Progenitor cell of endocrine pancreas (in vitro differentiated cells): ENCODE measurements around the gene MUS81. TPM values are rescaled to one million over a fixed set of nuclear protein-coding genes. Genes with fewer than 3 reads are reported as not detected.
"Not testable (repeated sequence)": the region's sequence is repeated elsewhere in the genome, so short reads cannot be mapped to it uniquely, and the experiment has no call there.

ENCODE experiments used
- DNase-seq: peaks from one replicate; pipeline ENCODE4 v3.0.0; 2021; ENCODE audit warnings: low spot score; ENCODE audit not compliant: unreplicated experiment
- H3K27ac Mint-ChIP-seq: 2 replicates; pipeline ENCODE4 v1.8.0; 2021; ENCODE audit warnings: mild to moderate bottlenecking, moderate library complexity, mixed read lengths
- H3K27me3 Mint-ChIP-seq: 2 replicates; pipeline ENCODE4 v1.8.0; 2021; ENCODE audit warnings: mixed read lengths
- H3K36me3 Mint-ChIP-seq: 2 replicates; pipeline ENCODE4 v1.8.0; 2022; ENCODE audit warnings: mixed read lengths; ENCODE audit not compliant: insufficient read depth
- H3K4me1 Mint-ChIP-seq: 2 replicates; pipeline ENCODE4 v1.8.0; 2021; ENCODE audit warnings: low read depth, mixed read lengths
- H3K4me3 Mint-ChIP-seq: 2 replicates; pipeline ENCODE4 v1.8.0; 2021; ENCODE audit warnings: low read depth, mild to moderate bottlenecking, moderate library complexity, mixed read lengths
- H3K9me3 Mint-ChIP-seq: 2 replicates; pipeline ENCODE4 v1.8.0; 2021; ENCODE audit warnings: low read depth, mixed read lengths
- CTCF ChIP-seq: fragments of 200-600 bp; sonication (generic); IDR thresholded peaks from one replicate; pipeline ENCODE4 v1.5.0; 2021; ENCODE audit warnings: antibody characterized with exemption, mild to moderate bottlenecking; ENCODE audit not compliant: unreplicated experiment
- total RNA-seq: library from RNA; stranded (reverse); gene quantifications from 2 replicates; pipeline ENCODE4 v1.2.1, GENCODE V29; 2021

MUS81 gene
- total RNA-seq, 1 donor from 2014 or later, result 60.5 TPM

- Mint-ChIP-seq H3K4me3 (no peak overlapping the region), H3K27me3 (no peaks in the 10 kb centered on the region), H3K27ac (no peak overlapping the region), H3K4me1 (peaks cover 3% of the 10 kb centered on the region), H3K9me3 (no peaks in the 10 kb centered on the region), H3K36me3 (no peaks in the 10 kb centered on the region)
- no peak for DNase-seq
- TF ChIP-seq CTCF, result no peak
Observed at GRCh38 chr11:65842144-65842543, 18.1 kb upstream of the MUS81 start.

- TF ChIP-seq CTCF, result no peak
- no peak for DNase-seq
- Mint-ChIP-seq H3K27me3 (no peaks in the 10 kb centered on the region), H3K4me1 (peaks cover 3% of the 10 kb centered on the region), H3K4me3 (no peak overlapping the region), H3K9me3 (no peaks in the 10 kb centered on the region), H3K36me3 (no peaks in the 10 kb centered on the region), H3K27ac (peak overlapping the region; percentile 17)
Observed at GRCh38 chr11:65843811-65844210, 16.4 kb upstream of the MUS81 start.

GRCh38 chr11:65844231-65844872, 15.9 kb upstream of the MUS81 start:
- no peak for TF ChIP-seq CTCF
- Mint-ChIP-seq H3K27ac (peak overlapping the region; percentile 17), H3K27me3 (no peaks in the 10 kb centered on the region)

DNA sequence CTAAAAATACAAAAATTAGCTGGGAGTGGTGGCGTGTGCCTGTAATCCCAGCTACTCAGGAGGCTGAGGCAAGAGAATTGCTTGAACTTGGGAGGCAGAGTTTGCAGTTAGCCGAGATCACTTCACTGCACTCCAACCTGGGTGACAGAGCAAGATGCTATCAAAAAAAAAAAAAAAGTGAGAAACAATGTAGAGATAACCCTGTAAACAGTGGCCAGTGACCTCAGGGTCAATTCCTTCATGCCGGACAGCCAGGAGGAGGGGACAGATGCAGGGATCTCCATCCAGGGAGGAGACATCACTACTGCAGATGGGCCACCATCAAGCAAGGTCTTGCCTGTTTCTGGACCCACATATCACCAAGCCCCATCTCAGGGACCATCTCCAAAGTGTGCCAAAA, 12.5 kb upstream of the MUS81 start:
- Mint-ChIP-seq H3K27ac (no peak overlapping the region), H3K4me3 (no peak overlapping the region), H3K36me3 (peaks cover 7% of the 10 kb centered on the region), H3K4me1 (peaks cover 4% of the 10 kb centered on the region), H3K27me3 (no peaks in the 10 kb centered on the region), H3K9me3 (no peaks in the 10 kb centered on the region)
- no peak for TF ChIP-seq CTCF
- no peak for DNase-seq

More at GRCh38 chr11:65844231-65844872, 15.9 kb upstream of the MUS81 start:
- H3K9me3 Mint-ChIP-seq, result no peaks in the 10 kb centered on the region
- H3K4me3 Mint-ChIP-seq, result no peak overlapping the region
- DNase-seq, result no peak
- peaks cover 4% of the 10 kb centered on the region for H3K4me1 Mint-ChIP-seq
- no peaks in the 10 kb centered on the region for H3K36me3 Mint-ChIP-seq

DNA sequence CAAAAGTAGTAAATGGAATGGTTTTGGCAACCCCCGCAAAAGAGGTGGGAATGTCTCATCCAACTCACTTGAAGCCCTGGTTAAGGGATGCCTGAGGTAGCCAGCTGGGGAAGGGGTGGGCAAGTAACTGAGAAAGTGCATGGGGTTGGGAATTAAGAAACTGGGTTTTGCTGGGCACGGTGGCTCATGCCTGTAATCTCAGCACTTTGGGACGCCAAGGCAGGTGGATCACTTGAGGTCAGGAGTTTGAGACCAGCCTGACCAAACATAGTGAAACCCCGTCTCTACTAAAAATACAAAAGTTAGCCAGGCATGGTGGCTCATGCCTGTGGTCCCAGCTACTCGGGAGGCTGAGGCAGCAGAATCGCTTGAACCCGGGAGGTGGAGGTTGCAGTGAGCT, 11.5 kb upstream of the MUS81 start:
- H3K27me3 Mint-ChIP-seq, H3K27ac Mint-ChIP-seq, H3K4me1 Mint-ChIP-seq, H3K4me3 Mint-ChIP-seq, DNase-seq, H3K9me3 Mint-ChIP-seq: not testable (repeated sequence)
- H3K36me3 Mint-ChIP-seq, result peaks cover 13% of the 10 kb centered on the region

DNA sequence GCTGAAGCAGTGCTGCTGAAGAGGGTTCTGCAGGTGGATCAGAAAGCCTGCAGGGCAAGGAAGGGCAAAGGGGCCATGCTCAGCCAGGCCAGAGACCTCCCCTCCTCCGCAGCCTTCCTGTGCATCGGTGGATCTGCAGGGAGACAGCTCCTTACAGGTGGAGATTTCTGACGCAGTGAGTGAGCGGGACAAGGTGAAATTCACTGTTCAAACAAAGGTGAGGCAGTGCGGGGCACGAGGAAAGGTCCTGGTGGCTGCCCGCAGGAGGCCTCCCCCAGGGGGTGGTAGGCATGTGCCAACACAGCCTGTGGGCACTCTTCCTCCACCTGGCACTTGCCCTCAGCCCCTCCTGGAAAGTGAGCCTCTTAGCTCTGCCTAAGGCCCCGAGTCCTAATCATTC, 10.9 kb upstream of the MUS81 start:
- no peak overlapping the region for H3K27ac Mint-ChIP-seq
- H3K4me1 Mint-ChIP-seq, result peaks cover 4% of the 10 kb centered on the region
- H3K36me3 Mint-ChIP-seq, result peaks cover 16% of the 10 kb centered on the region
- no peaks in the 10 kb centered on the region for H3K27me3 Mint-ChIP-seq
- no peaks in the 10 kb centered on the region for H3K9me3 Mint-ChIP-seq
- DNase-seq, result no peak
- no peak for TF ChIP-seq CTCF
- H3K4me3 Mint-ChIP-seq, result no peak overlapping the region
